ENCODE results near the gene ROR2. TPM values are rescaled to one million over a fixed set of nuclear protein-coding genes. Genes with fewer than 3 reads are reported as not detected.

ROR2 gene
- total RNA-seq, 4 donors from 2014 or later = 37.4 to 71.8 (median 59.4) TPM

- WGBS = 27% methylated on average over 16 of the region's 20 CpGs
- intact Hi-C loops (cut with DNase I) = no loop called here
- Histone ChIP-seq H3K9me3 (no peaks in the 10 kb centered on the region), H3K27me3 (no peaks in the 10 kb centered on the region), H3K4me1 (peaks cover 0 to 76% (median 71%) of the 10 kb centered on the region in 4 donors), H3K27ac (replicated peaks in 1 of 4) (peak overlapping the region; percentile 74 to 81 (median 77)), H3K36me3 (no peaks in the 10 kb centered on the region), H3K4me3 (peak overlapping the region; percentile 21 to 26 (median 24))
- DNase-seq (ENCODE audit: extremely low spot score) = no peak
- peak in 1 of 2 donors; percentile 15 for TF ChIP-seq POLR2AphosphoS5 (IDR thresholded peaks at IDR 0.05)
- TF ChIP-seq EP300 (IDR thresholded peaks at IDR 0.05) = no peak
- no peak for TF ChIP-seq CTCF (IDR thresholded peaks at IDR 0.05)
- no peak for TF ChIP-seq POLR2A (IDR thresholded peaks at IDR 0.05; ENCODE audit: low read depth)
Measured at GRCh38 chr9:91817493-91818224, 132.4 kb downstream of the ROR2 start.

- H3K9me3 ChIP-seq = no peaks in the 10 kb centered on the region
- 75% methylated on average over 5 of the region's 8 CpGs for WGBS
- H3K4me3 ChIP-seq = peak overlapping the region in 3 of 4 donors; percentile 22 to 26 (median 25)
- DNase-seq (ENCODE audit: extremely low spot score) = no peak
- H3K36me3 ChIP-seq = no peaks in the 10 kb centered on the region
- peaks cover 0 to 78% (median 76%) of the 10 kb centered on the region in 4 donors for H3K4me1 ChIP-seq
- H3K27ac ChIP-seq (replicated peaks in 1 of 4) = peak overlapping the region; percentile 74 to 81 (median 77)
- intact Hi-C loops (cut with DNase I) = no loop called here
- TF ChIP-seq EP300 (IDR thresholded peaks at IDR 0.05) = no peak
- no peaks in the 10 kb centered on the region for H3K27me3 ChIP-seq
Measured at GRCh38 chr9:91817106-91817492, 132.9 kb downstream of the ROR2 start.

GRCh38 chr9:91816356-91816755 is 133.7 kb downstream of the ROR2 start:
- 97% methylated on average over 9 of the region's 9 CpGs for WGBS
- Histone ChIP-seq H3K4me3 (no peak overlapping the region), H3K4me1 (peaks cover 0 to 82% (median 77%) of the 10 kb centered on the region in 4 donors), H3K27ac (replicated peaks in 1 of 4) (peak overlapping the region; percentile 74 to 81 (median 77)), H3K27me3 (no peaks in the 10 kb centered on the region), H3K36me3 (no peaks in the 10 kb centered on the region), H3K9me3 (no peaks in the 10 kb centered on the region)
- DNase-seq (ENCODE audit: extremely low spot score) = no peak
- TF ChIP-seq POLR2AphosphoS5 (IDR thresholded peaks at IDR 0.05) (no peak), EP300 (IDR thresholded peaks at IDR 0.05) (no peak), CTCF (IDR thresholded peaks at IDR 0.05) (no peak), POLR2A (IDR thresholded peaks at IDR 0.05; ENCODE audit: low read depth) (no peak)
- intact Hi-C loops (cut with DNase I) = no loop called here

DNA sequence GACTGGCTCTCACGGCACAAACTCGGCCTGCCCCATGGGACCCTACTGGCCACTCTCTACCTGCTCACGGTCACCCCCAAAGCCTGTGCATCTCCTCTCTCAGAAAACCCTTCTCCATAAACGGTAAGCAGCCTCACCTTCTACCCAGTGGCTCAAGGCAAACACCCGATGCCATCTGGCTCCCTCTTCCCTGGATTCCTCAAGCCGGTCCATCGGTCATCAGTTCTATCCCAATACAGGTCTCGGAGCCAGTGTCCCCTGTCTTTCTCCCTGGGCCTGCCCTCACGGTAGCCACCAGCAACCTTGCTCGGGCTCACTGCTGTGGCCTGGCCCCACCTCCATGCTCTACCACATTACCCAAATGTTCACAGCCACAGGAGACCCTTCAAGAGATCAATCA is 134.1 kb downstream of the ROR2 start:
- Histone ChIP-seq H3K4me3 (no peak overlapping the region), H3K9me3 (no peaks in the 10 kb centered on the region), H3K36me3 (no peaks in the 10 kb centered on the region), H3K27ac (replicated peaks in 1 of 4) (peak overlapping the region; percentile 74 to 81 (median 77)), H3K27me3 (no peaks in the 10 kb centered on the region), H3K4me1 (peaks cover 0 to 82% (median 77%) of the 10 kb centered on the region in 4 donors)
- TF ChIP-seq EP300 (IDR thresholded peaks at IDR 0.05) (no peak), POLR2A (IDR thresholded peaks at IDR 0.05; ENCODE audit: low read depth) (no peak), CTCF (IDR thresholded peaks at IDR 0.05) (no peak), POLR2AphosphoS5 (IDR thresholded peaks at IDR 0.05) (no peak)
- intact Hi-C loops (cut with DNase I) = no loop called here
- WGBS = 98% methylated on average over 10 of the region's 10 CpGs
- no peak for DNase-seq (ENCODE audit: extremely low spot score)

- Histone ChIP-seq H3K4me1 (peaks cover 0 to 86% (median 81%) of the 10 kb centered on the region in 4 donors), H3K4me3 (no peak overlapping the region), H3K9me3 (no peaks in the 10 kb centered on the region), H3K27me3 (no peaks in the 10 kb centered on the region), H3K27ac (replicated peaks in 1 of 4) (peak overlapping the region; percentile 64 to 79 (median 75)), H3K36me3 (no peaks in the 10 kb centered on the region)
- 58% methylated on average over 8 of the region's 8 CpGs for WGBS
- TF ChIP-seq EP300 (IDR thresholded peaks at IDR 0.05) (no peak), POLR2AphosphoS5 (IDR thresholded peaks at IDR 0.05) (no peak), CTCF (IDR thresholded peaks at IDR 0.05) (no peak), POLR2A (IDR thresholded peaks at IDR 0.05; ENCODE audit: low read depth) (no peak)
- DNase-seq (ENCODE audit: extremely low spot score) = no peak
- intact Hi-C loops (cut with DNase I) = no loop called here
Measured at GRCh38 chr9:91814753-91815152, 135.3 kb downstream of the ROR2 start.
